NCI-H146 (cell line): ENCODE results near the gene TNP1.

Experiments used
- DNase-seq: peaks from one replicate; lab custom pipeline; 2025; lab: John Stamatoyannopoulos, UW

TNP1 gene

GRCh38 chr2:216839688-216840087, 20.2 kb downstream of the TNP1 start:
- peak; percentile 13 for DNase-seq

GRCh38 chr2:216838151-216838550, 21.7 kb downstream of the TNP1 start:
- DNase-seq: no peak

- DNase-seq: no peak
Measured at GRCh38 chr2:216837740-216838139, 22.1 kb downstream of the TNP1 start.

- no peak for DNase-seq
Measured at GRCh38 chr2:216833061-216833460, 26.8 kb downstream of the TNP1 start.

- DNase-seq: peak; percentile 63
Measured at GRCh38 chr2:216830346-216830745, 29.5 kb downstream of the TNP1 start.

- peak; percentile 25 for DNase-seq
Measured at GRCh38 chr2:216829533-216829932, 30.3 kb downstream of the TNP1 start.

GRCh38 chr2:216827073-216827720, 32.7 kb downstream of the TNP1 start:
- DNase-seq: no peak

- DNase-seq: no peak
Measured at GRCh38 chr2:216822470-216822869, 37.4 kb downstream of the TNP1 start.

GRCh38 chr2:216820709-216821108, 39.2 kb downstream of the TNP1 start:
- no peak for DNase-seq

GRCh38 chr2:216819766-216820165, 40.1 kb downstream of the TNP1 start:
- DNase-seq: no peak

- DNase-seq: no peak
Measured at GRCh38 chr2:216819055-216819454, 40.8 kb downstream of the TNP1 start.

GRCh38 chr2:216810399-216811160, 49.3 kb downstream of the TNP1 start:
- no peak for DNase-seq
